DMS53 (cell line): ENCODE results near the gene FZR1.

Experiments
- DNase-seq: peaks from one replicate; lab custom pipeline; 2025; lab: John Stamatoyannopoulos, UW

Gene FZR1

GRCh38 chr19:3514930-3515329 is 8.8 kb downstream of the FZR1 start:
- no peak for DNase-seq

- DNase-seq, result no peak
Measured at GRCh38 chr19:3515891-3516422, 9.8 kb downstream of the FZR1 start.

DNA sequence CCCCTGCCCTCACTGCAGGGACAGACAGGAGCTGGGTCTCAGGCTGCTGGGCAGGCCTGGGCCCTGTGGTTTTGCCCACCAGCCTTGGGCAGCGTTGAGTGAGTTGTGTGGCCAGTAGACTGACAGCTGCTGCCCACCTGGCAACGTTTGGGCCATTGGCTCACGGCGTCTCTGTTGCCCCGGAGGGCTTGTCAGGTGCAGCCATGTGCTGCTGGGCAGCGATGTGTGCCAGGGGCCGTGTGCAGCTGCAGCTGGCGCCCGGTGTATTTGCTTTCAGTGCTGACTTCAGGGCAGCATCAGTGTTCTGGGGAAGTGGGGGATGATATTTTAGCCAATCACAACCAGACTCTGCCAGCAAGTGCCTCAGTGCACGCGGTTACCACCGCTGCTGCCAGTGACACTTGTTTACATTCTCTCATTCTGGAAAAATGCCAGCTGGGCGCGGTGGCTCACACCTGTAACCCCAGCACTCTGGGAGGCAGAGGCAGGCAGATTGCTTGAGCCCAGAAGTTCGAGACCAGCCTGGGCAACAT is 10.6 kb downstream of the FZR1 start:
- peak; percentile 93 for DNase-seq

DNA sequence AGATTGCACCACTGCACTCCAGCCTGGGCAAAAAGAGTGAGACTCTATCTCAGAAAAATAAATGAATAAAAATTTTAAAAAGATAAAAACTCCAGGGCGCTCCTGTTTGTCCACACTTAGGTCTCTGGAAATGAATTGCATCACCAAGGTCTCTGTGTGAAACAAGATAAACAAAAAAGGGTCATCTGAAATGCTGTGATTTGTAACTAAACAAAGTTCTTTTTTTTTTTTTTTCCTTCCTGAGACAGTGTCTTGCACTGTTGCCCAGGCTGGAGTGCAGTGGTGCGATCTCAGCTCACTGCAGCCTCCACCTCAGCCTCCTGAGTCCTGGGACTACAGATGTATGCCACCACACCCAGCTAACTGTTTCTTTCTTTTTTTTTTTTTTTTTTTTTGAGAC is 11.5 kb downstream of the FZR1 start:
- no peak for DNase-seq

- no peak for DNase-seq
Measured at GRCh38 chr19:3518255-3518654, 12.1 kb downstream of the FZR1 start.

GRCh38 chr19:3518659-3519058 is 12.5 kb downstream of the FZR1 start:
- DNase-seq, result no peak

DNA sequence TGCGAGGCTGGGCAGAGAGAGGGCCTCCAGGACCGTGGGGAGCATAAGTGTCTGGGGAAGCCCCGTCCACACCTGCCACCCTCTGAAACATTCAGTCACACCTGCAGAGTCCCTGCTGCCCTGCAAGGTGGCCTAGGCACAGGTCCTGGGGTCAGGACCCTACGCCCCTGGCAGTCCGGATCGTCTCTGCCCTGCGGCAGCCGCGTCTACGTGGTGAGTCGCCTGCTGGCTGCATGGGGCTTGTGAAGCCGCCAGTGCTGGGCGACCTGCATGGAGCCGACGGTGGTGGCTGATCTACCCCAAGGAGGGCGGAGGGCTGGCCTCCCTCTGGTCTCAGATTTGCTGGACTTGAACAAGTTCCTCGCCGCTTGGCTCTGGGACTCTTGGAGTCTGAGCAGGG is 13.0 kb downstream of the FZR1 start:
- no peak for DNase-seq

DNA sequence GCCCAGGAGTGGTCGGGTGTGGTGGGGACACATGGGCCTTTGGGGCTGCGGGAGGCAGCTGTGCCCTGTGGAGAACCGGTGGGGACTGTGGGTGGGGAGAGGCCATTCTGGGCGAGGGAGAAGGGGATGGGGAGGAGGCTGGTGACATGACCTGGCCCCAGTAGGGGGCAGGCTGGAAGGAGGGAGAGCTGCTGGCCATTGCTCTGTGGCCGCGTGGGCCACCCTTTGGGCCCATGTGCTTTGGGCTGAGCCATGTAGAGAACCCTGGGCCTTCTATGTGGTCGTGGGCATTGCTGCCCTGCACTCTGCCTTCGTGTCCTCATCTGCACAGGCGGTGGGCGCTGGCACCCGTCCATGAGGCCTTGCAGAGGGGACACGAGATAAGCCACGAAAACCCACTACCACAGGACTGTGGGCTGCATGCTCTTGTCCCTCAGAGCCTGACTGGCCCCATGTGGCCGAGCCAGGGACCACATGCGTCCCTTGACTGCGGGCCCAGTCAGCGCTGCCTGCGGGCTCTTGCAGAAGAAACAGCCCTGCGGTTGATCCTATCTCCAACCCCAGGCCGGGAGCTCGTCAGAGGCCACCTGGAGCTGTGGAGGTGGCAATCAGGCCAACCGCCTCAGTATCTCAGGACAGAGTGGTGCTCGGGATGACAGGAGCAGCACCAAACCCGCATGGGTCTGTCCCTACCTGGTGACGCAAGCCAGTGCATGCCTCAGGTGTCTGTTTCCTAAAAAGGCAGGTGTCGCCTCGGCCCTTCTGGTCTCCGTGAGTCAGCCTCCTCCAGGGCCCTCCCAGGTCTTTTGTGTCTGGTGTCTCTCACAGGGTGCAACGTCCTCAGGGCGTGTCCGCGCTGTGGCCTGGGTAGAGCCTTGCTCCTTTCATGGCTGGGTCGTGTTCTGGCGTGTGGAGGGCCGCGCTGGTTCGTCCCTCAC is 14.3 kb downstream of the FZR1 start:
- no peak for DNase-seq

DNA sequence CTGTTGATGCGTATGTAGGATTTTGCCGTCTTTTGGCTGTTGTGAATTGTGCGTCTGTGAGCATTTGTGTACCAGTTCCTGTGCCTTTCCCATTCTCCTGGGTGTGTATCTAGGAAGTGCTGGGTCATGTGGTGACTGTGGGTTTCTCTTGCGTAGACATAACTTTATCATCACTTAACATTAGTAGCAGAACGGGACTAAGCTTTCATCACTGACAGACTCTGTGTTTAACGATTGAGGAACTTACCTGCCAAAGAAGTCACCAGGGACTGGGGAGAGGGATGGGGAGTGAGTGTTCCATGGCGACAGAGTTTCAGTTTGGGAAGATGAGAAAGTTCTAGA is 15.0 kb downstream of the FZR1 start:
- DNase-seq, result no peak

GRCh38 chr19:3522421-3523360 is 16.6 kb downstream of the FZR1 start:
- no peak for DNase-seq

GRCh38 chr19:3523361-3524077 is 17.4 kb downstream of the FZR1 start:
- no peak for DNase-seq

DNA sequence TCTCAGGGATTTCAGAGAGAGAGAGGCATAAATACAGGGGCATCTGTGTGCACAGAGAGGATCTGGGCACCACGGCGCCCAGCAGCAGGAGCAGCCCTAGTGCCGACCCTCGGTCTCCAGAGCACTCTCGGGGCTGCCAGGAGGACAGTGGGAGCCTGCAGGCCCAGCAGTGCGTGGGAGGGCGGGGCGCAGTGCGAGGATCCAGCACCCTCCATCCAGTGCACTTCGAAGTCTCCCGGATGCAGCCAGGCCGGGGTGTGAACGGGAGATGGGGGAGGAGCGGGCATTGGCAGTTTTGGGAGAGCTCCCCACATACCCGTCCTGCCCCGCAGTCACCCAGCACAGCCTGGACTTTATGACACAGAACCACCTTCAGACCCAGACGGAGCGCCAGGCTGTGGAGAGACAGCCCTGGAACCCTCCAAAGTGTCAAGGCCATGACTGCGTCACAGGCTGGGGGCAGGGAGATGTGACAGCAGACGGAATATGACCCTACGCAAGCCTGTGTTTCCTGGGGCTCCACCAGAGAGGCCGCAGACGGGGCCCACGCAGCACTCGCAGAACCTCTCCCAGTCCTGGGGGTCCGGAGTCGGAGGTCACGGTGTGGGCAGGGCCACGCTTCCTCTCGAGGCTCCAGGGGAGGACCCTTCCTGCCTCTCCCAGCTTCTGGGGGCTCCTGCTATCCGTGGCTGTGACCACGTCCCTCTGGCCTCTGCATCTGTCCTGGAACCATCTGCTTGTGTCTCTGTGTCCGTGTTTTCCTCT is 18.1 kb downstream of the FZR1 start:
- DNase-seq, result no peak

DNA sequence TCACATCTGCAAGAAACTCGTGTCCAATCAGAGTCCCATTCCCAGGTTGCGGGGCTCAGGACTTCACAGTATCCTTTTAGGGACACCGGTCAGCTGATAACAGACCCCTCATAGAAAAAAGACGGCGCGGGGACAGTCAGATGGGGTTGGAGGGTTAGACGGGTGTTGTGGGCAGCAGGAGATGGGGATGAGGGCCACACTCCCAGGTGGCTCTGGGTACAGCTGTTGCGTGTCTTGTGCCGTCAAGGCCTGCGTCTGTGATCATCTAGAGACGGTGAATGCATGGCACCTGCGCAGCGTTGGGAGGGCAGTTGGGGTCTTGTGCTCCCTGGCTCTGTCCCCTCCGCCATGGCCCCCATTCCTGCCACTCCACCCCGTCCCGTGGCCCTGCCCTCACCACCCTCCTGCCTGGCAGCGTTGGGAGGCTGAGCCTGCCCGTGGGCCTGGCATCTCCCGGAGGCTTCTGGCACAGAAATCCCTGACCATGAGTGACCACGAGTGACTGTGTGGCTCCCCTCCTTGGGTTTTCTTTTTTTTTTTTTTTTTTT is 18.9 kb downstream of the FZR1 start:
- DNase-seq, result no peak

DNA sequence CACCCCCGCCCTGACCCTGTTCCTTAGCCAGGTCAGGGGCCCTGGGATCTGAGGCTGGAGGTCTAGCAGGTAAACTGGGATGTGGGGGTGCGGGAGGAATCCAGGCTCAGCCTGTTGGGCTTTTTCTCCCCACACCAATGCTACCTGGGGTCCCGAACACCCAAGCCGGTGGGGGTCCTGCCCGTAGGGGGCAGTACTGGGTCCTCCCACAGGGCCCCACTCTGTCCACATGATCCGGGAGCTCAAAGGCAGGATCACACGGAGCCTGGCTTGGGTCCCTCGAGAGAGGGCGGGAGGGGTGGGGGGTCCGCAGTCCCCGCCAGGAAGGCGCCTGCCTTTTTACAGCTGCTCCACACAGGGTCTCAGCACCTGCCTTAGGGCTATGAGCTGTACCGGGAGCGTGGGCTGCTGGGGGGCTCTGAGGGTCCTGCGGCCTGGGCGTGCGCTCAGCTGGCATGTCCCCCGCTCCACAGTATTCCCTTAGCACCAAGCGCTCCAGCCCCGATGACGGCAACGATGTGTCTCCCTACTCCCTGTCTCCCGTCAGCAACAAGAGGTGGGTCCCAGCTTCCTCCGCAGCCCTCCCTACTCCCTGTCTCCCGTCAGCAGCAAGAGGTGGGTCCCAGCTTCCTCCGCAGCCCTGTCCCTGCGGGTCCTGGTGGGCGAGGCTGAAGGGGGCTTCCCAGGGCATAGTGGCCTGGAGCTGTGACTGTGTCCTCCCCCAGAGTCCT is 20.6 kb downstream of the FZR1 start:
- no peak for DNase-seq

- DNase-seq, result no peak
Measured at GRCh38 chr19:3527238-3527910, 21.3 kb downstream of the FZR1 start.

DNA sequence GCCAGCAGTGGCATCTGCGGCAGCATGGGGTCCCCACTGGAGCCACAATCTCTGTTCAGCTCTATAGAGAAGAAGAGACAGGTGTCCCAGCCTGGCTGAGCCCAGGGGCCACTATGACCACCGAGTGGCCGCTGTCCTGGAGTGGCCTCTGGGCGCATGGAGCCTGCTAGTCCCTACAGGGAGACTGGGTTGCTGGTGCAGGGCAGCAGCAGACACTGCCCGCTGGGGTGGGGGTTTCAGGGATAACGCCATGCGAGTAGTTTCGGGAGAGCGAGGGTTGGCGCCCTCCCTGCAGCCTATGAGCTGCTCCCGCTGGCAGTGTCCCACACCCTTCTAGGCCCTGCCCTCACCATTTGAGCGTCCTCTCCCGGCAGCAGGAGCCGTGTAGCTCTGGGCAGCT is 22.0 kb downstream of the FZR1 start:
- DNase-seq, result no peak

DNA sequence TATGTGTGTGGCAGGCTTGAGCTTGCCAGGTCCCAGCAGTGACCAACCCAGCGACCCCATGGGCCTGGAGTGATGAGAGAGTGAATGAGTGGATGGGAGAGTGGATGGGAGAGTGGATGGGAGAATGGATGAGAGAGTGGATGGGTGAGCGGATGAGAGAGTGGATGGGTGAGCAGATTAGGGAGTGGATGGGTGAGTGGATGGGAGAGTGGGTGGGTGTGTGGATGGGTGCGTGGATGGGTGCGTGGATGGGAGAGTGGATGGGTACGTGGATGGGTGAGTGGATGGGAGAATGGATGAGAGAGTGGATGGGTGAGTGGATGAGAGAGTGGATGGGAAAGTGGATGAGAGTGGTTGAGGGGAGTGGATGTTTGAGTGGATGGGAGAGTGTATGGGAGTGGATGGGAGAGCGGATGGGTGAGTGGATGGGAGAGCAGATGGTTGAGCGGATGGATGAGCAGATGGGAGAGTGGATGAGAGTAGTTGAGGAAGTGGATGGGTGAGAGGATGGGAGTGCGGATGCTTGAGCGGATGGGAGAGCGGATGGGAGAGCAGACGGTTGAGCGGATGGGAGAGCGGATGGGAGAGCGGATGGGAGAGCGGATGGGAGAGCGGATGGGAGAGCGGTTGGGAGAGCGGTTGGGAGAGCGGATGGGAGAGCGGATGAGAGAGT is 22.6 kb downstream of the FZR1 start:
- DNase-seq, result no peak

DNA sequence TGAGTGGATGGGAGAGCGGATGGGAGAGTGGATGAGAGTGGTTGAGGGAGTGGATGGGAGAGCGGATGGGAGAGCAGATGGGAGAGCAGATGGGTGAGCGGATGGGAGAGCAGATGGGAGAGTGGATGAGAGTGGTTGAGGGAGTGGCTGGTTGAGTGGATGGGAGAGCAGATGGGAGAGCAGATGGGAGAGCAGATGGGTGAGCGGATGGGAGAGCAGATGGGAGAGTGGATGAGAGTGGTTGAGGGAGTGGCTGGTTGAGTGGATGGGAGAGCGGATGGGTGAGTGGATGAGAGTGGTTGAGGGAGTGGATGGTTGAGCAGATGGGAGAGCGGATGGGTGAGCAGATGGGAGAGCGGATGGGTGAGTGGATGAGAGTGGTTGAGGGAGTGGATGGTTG is 23.2 kb downstream of the FZR1 start:
- peak; percentile 45 for DNase-seq

DNA sequence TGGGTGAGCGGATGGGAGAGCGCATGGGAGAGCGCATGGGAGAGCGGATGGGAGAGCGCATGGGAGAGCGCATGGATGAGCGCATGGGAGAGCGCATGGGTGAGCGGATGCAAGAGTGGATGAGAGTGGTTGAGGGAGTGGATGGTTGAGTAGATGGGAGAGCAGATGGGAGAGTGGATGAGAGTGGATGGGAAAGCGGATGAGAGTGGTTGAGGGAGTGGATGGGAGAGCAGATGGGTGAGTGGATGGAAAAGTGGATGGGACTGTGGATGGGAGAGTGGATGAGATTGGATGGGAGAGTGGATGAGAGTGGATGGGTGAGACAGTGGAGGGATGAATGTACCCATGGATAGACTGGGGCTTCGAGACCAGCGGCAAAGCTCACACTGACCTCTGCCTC is 24.3 kb downstream of the FZR1 start:
- DNase-seq, result no peak
